Measurements from ENCODE around the gene ASB7.

DNA sequence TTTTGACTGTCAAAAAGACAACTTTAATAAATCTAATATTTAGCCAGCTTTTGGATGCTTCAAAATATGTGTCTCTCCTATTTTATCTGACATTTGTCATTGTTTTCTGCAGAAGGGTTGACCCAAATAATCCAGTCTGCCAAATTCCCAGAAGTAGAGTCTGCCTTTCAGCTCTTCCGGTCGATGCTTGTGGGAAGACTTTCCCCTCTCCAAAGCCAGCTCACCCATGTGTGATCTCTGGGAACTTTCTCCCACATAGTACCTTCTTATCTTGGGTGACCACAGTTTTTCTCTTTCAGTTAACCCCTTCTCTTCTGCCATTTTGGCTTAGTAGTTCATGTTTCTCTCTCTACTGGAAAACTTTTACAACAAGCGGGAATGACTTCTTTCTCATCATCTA lies 94.1 kb downstream of the ASB7 start:
- TF ChIP-seq POLR2A (IDR thresholded peaks at IDR 0.05) (no peak), CTCF (IDR thresholded peaks at IDR 0.05) (no peak), POLR2AphosphoS5 (IDR thresholded peaks at IDR 0.05) (no peak)

All from suprapubic skin (tissue), 4 donors.